Prostate gland (tissue), 1 donor: ENCODE data around the gene PDE7B.

Experiments
- POLR2A ChIP-seq: fragments of 450-650 bp; IDR thresholded peaks from one replicate; pipeline ENCODE4 v1.6.1; 2016; ENCODE audit warnings: antibody characterized with exemption, mild to moderate bottlenecking
- POLR2AphosphoS5 ChIP-seq: sonication (generic); formaldehyde crosslinking; IDR thresholded peaks from one replicate; pipeline ENCODE4 v1.6.1; 2017; ENCODE audit warnings: antibody characterized with exemption

DNA sequence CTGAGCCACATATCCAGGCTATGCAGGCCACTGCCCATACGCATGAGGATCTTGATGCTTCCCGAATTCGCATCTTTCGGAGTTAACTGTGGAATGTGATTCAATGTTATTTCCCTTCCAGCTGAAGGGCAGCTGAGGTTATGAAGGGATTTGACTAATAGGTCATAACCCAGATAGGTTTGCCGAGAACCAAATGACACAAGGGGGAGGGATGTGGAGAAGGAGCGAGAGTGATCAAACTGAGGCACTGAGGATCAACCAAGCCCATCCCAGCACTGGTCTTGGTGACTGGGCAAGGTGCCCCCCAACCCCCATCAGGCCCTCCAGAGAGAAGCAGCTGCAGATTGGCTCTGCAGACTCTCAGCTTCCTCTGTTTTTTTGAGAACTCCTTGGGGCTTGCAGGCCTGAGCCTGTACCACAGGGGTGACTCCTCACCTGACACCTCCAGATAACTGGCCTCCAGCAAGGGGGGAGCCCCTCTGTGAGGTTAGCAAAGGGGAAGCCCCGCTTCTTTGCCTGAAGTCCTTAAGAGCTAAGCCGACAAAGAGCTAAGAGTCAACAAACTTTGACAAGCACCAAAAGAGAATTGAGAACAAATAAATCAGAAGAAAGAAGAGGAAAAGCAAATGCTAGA is 185.9 kb downstream of the PDE7B start:
- TF ChIP-seq POLR2AphosphoS5 (no peak), POLR2A (no peak)
